Breast epithelium (tissue), 3 donors: Measurements from ENCODE around the gene NR2F1-AS1.

ENCODE experiments used
- CTCF ChIP-seq, 3 donors: fragments of 450-650 bp; IDR thresholded peaks; one replicate each; pipeline ENCODE4 v1.5.1; 2016 to 2017; ENCODE audit warnings: antibody characterized with exemption in 3 of 3, mild to moderate bottlenecking in 3 of 3, moderate library complexity in 3 of 3
- POLR2A ChIP-seq: fragments of 450-650 bp; IDR thresholded peaks from one replicate; pipeline ENCODE4 v1.6.1; 2016; ENCODE audit warnings: antibody characterized with exemption, mild to moderate bottlenecking, moderate library complexity
- POLR2AphosphoS5 ChIP-seq, 3 donors: sonication (generic); formaldehyde crosslinking; IDR thresholded peaks; one replicate each; pipeline ENCODE4 v1.6.1; 2017; ENCODE audit warnings: antibody characterized with exemption in 3 of 3

GRCh38 chr5:93572608-93573353, 8.2 kb downstream of the NR2F1-AS1 start:
- TF ChIP-seq CTCF (IDR thresholded peaks at IDR 0.05) (no peak), POLR2A (no peak), POLR2AphosphoS5 (IDR thresholded peaks at IDR 0.05) (no peak)
